PC-9 (cell line): Measurements from ENCODE around the gene ABCA7. TPM values are rescaled to one million over a fixed set of nuclear protein-coding genes. Genes with fewer than 3 reads are reported as not detected.

ENCODE experiments used
- BruUV-seq: library from RNA; stranded (reverse); fragments of 400-500 nt; replicated peaks from 2 replicates; lab custom pipeline; 2021; lab: Mats Ljungman, UMichigan
- CTCF ChIA-PET: fragments of 300-600 bp; sonication (Branson Sonifier 250); formaldehyde crosslinking; loops from one replicate; lab custom pipeline; 2022; ENCODE audit warnings: antibody characterized with exemption; lab: Charles Lee
- POLR2A ChIA-PET: fragments of 300-600 bp; sonication (Branson Sonifier 250); formaldehyde crosslinking; loops from one replicate; lab custom pipeline; 2022; ENCODE audit warnings: antibody characterized with exemption; ENCODE audit not compliant: unreplicated experiment; lab: Charles Lee
- DNase-seq, 2 experiments: peaks; one replicate each; pipeline versions ENCODE4 v3.0.0 to v3.0.0-alpha.2; 2015 to 2022; ENCODE audit warnings: mixed read lengths in 1 of 2
- H2AFZ ChIP-seq: fragments of 200-600 bp; sonication (generic); 2 replicates; pipeline ENCODE4 v1.8.1; 2017; ENCODE audit warnings: antibody characterized with exemption
- H3F3A ChIP-seq: fragments of 200-600 bp; sonication (generic); 2 replicates; pipeline ENCODE4 v1.8.1; 2017; ENCODE audit warnings: antibody characterized with exemption, mild to moderate bottlenecking, low read depth; ENCODE audit not compliant: insufficient read depth
- H3K27ac ChIP-seq: fragments of 200-600 bp; sonication (generic); 2 replicates; pipeline ENCODE4 v1.6.1; 2016; ENCODE audit warnings: mixed run types
- H3K27me3 ChIP-seq: fragments of 200-600 bp; sonication (generic); 2 replicates; pipeline ENCODE4 v1.6.1; 2016; ENCODE audit warnings: low read depth, mixed run types; ENCODE audit not compliant: insufficient read depth
- H3K36me3 ChIP-seq: fragments of 200-600 bp; sonication (generic); 2 replicates; pipeline ENCODE4 v1.6.1; 2016; ENCODE audit warnings: low read depth, mixed run types
- H3K4me1 ChIP-seq: fragments of 200-600 bp; sonication (generic); replicated peaks from 2 replicates; pipeline ENCODE4 v1.6.1; 2016; ENCODE audit warnings: mixed run types; ENCODE audit not compliant: insufficient read depth
- H3K4me2 ChIP-seq: fragments of 200-600 bp; sonication (generic); 2 replicates; pipeline ENCODE4 v1.6.1; 2017; ENCODE audit warnings: mixed run types
- H3K4me3 ChIP-seq: fragments of 200-600 bp; sonication (generic); 2 replicates; pipeline ENCODE4 v1.6.1; 2016; ENCODE audit warnings: mixed run types
- H3K79me2 ChIP-seq: fragments of 200-600 bp; sonication (generic); 2 replicates; pipeline ENCODE4 v1.6.1; 2017; ENCODE audit warnings: low read depth, mixed run types
- H3K9me2 ChIP-seq: fragments of 200-600 bp; sonication (generic); 2 replicates; pipeline ENCODE4 v1.8.1; 2017; ENCODE audit warnings: mild to moderate bottlenecking; ENCODE audit not compliant: insufficient read depth
- H3K9me3 ChIP-seq: fragments of 200-600 bp; sonication (generic); 2 replicates; pipeline ENCODE4 v1.8.1; 2016; ENCODE audit warnings: low read depth; ENCODE audit not compliant: insufficient read depth
- H4K20me1 ChIP-seq: fragments of 200-600 bp; sonication (generic); 2 replicates; pipeline ENCODE4 v1.8.1; 2017; ENCODE audit not compliant: insufficient read depth
- EZH2 ChIP-seq: fragments of 200-600 bp; sonication (generic); IDR thresholded peaks from 2 replicates; pipeline ENCODE4 v1.8.0; 2017; ENCODE audit warnings: antibody characterized with exemption, low read depth
- intact Hi-C: fragments of 100-400 bp; cut with micrococcal nuclease; formaldehyde crosslinking; loops from one replicate; pipeline ENCODE4 v1.10.0; 2022; ENCODE audit not compliant: unreplicated experiment
- total RNA-seq: library from RNA; stranded (reverse); gene quantifications from 2 replicates; pipeline ENCODE4 v1.2.3, GENCODE V29; 2021
- TF ChIP-seq, protein P1 (sequence below): fragments of 200-600 bp; sonication (generic); conservative IDR thresholded peaks from 2 replicates; pipeline ENCODE4 v1.6.1; 2017; ENCODE audit warnings: mixed run types, antibody characterized with exemption, mild to moderate bottlenecking, moderate library complexity

The ABCA7 gene
- total RNA-seq, 1 experiment from 2014 or later, result 29.9 TPM

- no peak overlapping the region for H3K27ac ChIP-seq
- POLR2A ChIA-PET, result no interaction called here
- BruUV-seq, result no TSS peak
Measured at GRCh38 chr19:1085676-1086442, 46.0 kb downstream of the ABCA7 start.

DNA sequence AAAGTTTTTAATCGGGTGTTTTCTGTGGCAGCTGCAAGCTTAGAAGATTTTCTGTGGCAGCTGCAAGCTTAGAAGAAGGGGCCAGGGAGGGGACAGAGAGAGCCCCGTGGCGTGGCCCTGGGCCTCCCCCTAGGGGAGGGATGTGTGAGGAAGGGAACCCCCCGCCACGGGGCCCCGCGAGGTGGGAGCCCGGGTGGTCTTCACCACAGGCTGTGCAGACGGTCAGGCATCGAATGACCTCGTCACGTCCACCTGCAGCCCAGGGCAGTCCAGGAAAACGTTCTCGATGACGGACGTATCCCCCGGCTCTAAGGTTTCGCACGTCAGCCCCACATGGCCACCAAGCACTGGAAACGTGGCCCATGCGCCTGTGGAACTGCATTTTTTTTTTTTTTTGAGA, 46.7 kb downstream of the ABCA7 start:
- ChIA-PET POLR2A (interaction anchor here (0.7 kb wide), 1 partner anchor 334 kb away, joined by 3 read pairs; no protein-coding TSS in a partner anchor), CTCF (no interaction called here)
- Histone ChIP-seq H3K4me3 (no peak overlapping the region), H3K27me3 (no peaks in the 10 kb centered on the region), H2AFZ (no peak overlapping the region), H3K4me1 (no peaks in the 10 kb centered on the region), H3K36me3 (0 out of 2 replicates have a peak, but pooled peaks cover 3% of the 10 kb centered on the region), H3K9me2 (no peaks in the 10 kb centered on the region), H3F3A (peaks cover 4% of the 10 kb centered on the region; the same call in 1 of the 2 replicates), H4K20me1 (no peaks in the 10 kb centered on the region), H3K9me3 (no peaks in the 10 kb centered on the region), H3K79me2 (no peaks in the 10 kb centered on the region), H3K27ac (no peak overlapping the region), H3K4me2 (no peak overlapping the region)
- no peak for DNase-seq
- intact Hi-C loops, result no loop called here
- TSS peak; percentile 19 for BruUV-seq
- TF ChIP-seq EZH2, result no peak
- TF ChIP-seq, protein P1, sequence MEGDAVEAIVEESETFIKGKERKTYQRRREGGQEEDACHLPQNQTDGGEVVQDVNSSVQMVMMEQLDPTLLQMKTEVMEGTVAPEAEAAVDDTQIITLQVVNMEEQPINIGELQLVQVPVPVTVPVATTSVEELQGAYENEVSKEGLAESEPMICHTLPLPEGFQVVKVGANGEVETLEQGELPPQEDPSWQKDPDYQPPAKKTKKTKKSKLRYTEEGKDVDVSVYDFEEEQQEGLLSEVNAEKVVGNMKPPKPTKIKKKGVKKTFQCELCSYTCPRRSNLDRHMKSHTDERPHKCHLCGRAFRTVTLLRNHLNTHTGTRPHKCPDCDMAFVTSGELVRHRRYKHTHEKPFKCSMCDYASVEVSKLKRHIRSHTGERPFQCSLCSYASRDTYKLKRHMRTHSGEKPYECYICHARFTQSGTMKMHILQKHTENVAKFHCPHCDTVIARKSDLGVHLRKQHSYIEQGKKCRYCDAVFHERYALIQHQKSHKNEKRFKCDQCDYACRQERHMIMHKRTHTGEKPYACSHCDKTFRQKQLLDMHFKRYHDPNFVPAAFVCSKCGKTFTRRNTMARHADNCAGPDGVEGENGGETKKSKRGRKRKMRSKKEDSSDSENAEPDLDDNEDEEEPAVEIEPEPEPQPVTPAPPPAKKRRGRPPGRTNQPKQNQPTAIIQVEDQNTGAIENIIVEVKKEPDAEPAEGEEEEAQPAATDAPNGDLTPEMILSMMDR, result no peak

More at GRCh38 chr19:1085676-1086442, 46.0 kb downstream of the ABCA7 start:
- H3K36me3 ChIP-seq, result 0 out of 2 replicates have a peak, but pooled peaks cover 3% of the 10 kb centered on the region
- no peak overlapping the region for H3K4me2 ChIP-seq
- H3K9me2 ChIP-seq, result no peaks in the 10 kb centered on the region
- intact Hi-C loops, result no loop called here
- no peak overlapping the region for H2AFZ ChIP-seq
- no peaks in the 10 kb centered on the region for H3K9me3 ChIP-seq
- H3K4me3 ChIP-seq, result no peak overlapping the region
- no peak for TF ChIP-seq EZH2
- TF ChIP-seq, protein P1, result no peak
- H3K79me2 ChIP-seq, result no peaks in the 10 kb centered on the region
- CTCF ChIA-PET, result no interaction called here
- no peaks in the 10 kb centered on the region for H3K4me1 ChIP-seq
- H3K27me3 ChIP-seq, result no peaks in the 10 kb centered on the region
- H4K20me1 ChIP-seq, result no peaks in the 10 kb centered on the region
- DNase-seq, result no peak
- H3F3A ChIP-seq, result peaks cover 7% of the 10 kb centered on the region; the same call in 1 of the 2 replicates

DNA sequence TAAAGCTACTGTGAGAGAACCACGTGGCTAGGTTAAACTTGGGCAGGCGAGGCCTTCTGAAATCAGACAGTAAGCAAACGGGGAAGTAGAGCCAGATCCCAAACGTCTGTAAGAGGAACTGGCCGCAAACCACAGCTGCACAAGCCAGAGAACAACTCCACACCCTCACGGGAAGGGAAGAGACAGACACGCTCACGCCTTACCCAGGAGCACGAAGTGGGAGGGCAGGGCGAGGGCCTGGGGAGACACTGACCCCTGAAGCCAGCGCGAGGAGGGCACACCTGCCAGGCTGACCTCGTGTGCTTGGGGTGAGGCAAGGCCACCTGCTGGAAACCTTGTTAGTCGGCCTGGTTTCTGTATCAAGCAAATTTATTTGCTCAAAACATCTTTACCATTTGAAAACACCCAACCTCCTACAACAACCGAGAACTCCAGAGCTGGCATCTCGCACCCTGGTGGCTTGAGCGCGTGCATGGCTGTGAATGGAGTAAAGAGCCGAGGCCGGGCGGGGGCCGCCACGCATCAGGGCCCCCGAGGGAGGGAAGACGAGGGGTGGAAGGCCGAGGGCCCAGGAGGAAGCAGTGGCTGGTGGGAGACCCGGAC, 48.0 kb downstream of the ABCA7 start:
- Histone ChIP-seq H3K79me2 (peaks cover 10% of the 10 kb centered on the region), H4K20me1 (peaks cover 2% of the 10 kb centered on the region; the same call in 1 of the 2 replicates), H3K9me2 (no peaks in the 10 kb centered on the region), H3K36me3 (peaks cover 3% of the 10 kb centered on the region; the same call in 1 of the 2 replicates), H2AFZ (no peak overlapping the region), H3F3A (peaks cover 3% of the 10 kb centered on the region; the same call in 1 of the 2 replicates), H3K4me3 (no peak overlapping the region), H3K27ac (no peak overlapping the region), H3K4me1 (no peaks in the 10 kb centered on the region), H3K4me2 (no peak overlapping the region), H3K27me3 (no peaks in the 10 kb centered on the region), H3K9me3 (no peaks in the 10 kb centered on the region)
- DNase-seq, result no peak
- no TSS peak for BruUV-seq
- intact Hi-C loops, result no loop called here
- TF ChIP-seq EZH2, result no peak
- TF ChIP-seq, protein P1, result no peak
- ChIA-PET CTCF (no interaction called here), POLR2A (no interaction called here)
